ENCODE measurements around the gene PPAT.
"Not testable (repeated sequence)": the region's sequence is repeated elsewhere in the genome, so short reads cannot be mapped to it uniquely, and the experiment has no call there.

The PPAT gene

DNA sequence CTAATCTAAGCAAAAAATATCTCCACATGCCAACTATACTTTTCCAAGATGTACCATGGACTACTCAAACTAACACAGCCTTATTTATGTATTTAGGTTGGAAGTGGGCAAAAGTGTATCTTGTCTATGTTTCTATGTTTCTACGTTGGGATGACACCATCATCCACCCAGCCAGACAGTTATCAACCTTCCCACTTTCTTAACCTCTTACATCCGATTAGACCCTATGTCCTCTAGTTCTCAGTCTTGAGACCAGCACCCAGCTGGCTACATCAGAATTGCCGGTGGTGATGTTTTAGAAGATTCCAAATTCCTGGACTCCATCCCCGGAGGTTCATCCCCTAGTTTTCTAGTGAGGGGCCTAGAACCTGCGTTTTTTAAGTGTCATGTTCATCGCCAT, 47.1 kb downstream of the PPAT start:
- FAIRE-seq (peak; percentile 35), DNase-seq (ENCODE audit: extremely low spot score, insufficient read length, low read depth) (no peak)

DNA sequence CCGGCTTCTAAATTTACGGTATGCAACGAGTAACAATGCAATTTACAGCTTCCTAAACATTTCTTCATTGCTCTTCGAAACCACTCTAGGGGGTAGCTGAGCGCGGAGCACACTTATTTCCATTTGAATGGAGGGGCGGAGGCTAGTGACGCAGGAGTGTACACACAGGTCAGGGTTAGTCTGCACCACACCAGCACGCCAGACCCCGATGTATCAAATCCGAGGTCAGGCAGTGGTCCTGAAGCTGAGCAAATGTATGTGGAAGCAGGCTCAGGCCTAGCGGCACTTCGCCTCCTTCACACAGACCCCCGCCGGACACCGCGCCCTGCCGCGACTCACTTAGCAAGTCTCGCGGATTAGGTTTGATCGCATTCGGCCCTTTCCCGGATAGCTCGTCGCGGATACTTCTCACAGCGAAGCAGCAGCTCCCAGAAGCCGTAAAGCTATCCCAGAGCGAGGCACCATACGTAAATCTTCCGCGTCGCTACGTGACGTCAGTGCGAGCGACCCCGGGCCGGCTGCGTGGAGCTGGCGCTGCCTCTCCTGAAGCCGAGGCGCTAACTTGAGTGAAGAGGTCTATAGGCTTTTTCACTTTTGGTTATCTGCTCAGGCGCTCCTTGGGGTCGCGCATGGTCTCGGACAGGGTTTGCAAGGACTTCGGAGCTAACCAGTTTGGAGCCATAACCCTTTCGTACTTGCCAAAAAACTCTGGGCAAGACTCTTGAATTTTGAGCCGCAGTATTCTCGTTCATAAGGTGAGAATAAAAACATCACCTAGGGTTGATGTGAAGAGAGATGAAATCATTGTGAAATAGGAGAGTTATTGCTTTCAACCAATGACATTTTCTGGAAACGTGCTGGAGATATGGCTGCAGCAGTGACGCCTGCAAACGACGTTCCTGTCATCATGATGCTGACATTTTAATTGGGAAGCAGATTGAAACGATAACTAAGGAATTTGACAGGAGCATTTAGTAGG, 48.1 kb downstream of the PPAT start, which contains the start of gene AASDH:
Gene AASDH (minus strand): TSS at position 469 of the 979 bp plus-strand sequence. CDS start 3,192 bp downstream, outside the sequence.
- peak; percentile 96 for FAIRE-seq
- peak; percentile 75 for DNase-seq (ENCODE audit: extremely low spot score, insufficient read length, low read depth)

DNA sequence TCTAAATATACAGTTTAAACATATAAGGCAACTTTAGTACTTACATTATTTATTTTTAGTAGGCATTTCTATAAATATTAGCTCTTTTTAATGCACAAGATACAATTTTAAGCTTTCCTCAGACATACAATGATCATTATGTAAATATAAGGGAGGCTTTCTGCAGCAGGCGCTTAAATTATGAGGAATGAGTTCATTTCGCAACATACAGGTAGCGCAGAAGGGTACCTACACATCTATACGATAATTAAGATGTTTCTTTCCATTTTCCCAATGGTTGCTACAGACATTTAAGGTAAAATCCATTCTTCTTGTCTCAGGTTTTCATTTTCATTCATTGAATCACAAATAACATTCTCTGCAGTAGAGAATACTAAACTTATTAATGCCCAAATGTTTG, 49.3 kb downstream of the PPAT start:
- DNase-seq (ENCODE audit: extremely low spot score, insufficient read length, low read depth) (no peak), FAIRE-seq (no peak)

DNA sequence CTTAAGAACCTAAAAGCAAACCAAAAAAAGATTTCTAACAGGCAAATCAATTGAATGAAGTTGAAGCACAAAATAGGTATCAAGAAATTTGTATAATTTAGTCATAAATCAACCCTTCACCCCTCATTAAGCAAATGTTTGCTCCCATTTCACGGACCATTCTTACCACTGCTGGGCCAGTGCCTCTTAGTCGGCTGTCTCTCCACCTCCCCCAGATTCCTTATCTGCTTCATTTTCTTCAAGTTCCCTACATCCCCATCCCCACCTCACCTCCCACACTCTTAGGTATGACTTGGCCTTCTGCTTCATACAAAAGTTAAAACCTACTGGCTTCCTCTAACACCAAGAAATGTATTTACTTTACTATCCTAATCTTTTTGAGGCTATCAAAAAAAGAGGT, 60.0 kb downstream of the PPAT start:
- FAIRE-seq (no peak), DNase-seq (ENCODE audit: extremely low spot score, insufficient read length, low read depth) (no peak)

DNA sequence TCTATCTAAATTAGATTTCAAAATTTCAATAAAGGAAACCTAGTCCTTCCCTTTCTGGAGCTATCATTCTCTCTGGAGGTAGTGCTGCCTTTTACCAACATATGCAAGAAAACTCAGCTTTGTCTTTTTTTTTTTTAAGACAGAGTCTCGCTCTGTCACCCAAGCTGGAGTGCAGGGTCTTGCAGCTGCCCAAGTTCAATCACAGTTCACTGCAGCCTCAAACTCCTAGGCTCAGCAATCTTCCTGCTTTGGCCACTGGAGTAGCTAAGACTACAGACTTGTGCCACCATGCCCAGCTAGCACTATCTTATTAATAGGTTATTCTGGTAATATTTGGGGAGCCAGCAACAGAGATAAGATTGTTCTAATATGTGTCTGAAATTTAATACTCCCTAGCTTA, 60.5 kb downstream of the PPAT start:
- FAIRE-seq, result no peak
- no peak for DNase-seq (ENCODE audit: extremely low spot score, insufficient read length, low read depth)

DNA sequence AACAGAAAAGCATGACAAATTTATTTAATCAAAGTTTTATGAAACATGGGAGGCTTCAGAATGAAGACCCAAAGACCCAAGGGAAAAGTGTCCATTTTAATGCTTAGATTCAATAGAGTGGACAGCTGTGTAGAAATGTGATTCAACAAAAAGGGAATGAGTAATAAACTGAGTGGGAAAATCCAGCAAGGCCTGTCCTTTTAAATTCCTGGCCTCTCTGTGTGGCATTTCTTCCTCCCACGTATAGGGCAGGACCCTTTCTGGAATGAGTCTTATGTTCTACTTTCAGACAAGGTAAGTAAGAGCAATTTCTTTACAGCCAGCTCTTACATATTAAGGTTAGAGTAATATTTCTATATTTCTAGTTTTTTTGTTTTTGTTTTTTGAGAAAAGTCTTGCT, 62.6 kb downstream of the PPAT start:
- no peak for DNase-seq (ENCODE audit: extremely low spot score, insufficient read length, low read depth)
- no peak for FAIRE-seq

DNA sequence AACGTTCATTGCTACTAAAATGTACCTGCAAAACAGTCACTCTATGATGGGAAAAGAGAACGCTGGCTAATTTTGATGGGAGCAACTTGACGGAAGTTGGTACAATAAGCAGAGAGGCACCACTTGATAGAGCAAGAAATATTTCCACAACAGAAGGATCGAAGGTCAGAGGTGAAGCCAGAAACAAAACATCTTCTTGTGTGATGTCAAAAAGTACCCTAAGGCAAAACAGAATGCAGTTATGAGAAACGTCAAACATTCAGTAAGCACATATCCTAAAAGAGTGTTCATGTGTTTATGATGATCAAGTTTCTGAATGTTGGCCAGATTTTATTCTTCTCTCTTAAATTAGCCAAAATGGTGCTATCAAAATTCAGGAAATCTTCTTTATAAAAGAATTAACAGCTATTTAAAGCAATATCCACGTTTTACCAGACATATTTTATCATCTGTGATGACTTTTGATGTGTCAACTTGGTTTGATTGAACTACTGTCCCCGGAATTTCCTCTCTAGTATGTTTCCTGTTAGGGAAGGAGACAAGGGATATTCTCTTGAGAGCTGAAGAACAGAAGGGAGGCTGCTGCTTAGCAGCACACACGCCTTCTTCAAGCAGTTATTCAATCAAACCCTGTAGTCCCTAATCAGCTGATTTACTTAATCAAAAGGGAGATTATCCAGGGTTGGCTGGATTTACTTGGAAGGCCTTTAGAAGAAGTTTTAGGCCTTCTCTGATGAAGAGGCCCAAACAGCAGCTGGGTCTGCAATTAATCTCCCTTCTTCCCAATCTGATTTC, 63.8 kb downstream of the PPAT start:
- FAIRE-seq (no peak), DNase-seq (ENCODE audit: extremely low spot score, insufficient read length, low read depth) (no peak)

DNA sequence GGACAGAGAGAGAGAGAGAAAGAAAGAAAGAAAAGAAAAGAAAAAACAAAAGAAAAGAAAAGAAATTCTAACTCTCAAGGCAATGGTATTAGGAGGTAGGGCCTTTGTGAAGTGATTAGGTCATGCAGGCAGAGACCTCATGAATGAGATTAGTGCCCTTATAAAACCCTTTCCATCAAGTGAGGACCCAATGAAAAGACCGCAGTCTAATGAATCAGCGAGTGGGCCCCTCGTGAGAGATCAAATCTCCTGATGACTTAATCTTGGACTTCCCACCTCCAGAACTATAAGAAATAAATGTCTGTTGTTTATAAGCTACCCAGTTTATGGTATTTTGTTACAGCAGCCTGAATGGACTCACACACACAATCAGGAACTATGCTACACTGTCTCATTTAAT, 65.0 kb downstream of the PPAT start:
- no peak for DNase-seq (ENCODE audit: extremely low spot score, insufficient read length, low read depth)
- FAIRE-seq, result no peak

DNA sequence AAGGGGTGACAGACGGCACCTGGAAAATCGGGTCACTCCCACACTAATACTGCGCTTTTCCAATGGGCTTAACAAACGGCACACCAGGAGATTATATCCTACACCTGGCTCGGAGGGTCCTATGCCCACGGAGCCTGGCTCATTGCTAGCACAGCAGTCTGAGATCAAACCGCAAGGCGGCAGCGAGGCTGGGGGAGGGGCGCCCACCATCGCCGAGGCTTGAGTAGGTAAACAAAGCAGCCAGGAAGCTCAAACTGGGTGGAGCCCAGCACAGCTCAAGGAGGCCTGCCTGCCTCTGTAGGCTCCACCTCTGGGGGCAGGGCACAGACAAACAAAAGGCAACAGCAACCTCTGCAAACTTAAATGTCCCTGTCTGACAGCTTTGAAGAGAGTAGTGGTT, 72.4 kb downstream of the PPAT start:
- FAIRE-seq, result not testable (repeated sequence)

DNA sequence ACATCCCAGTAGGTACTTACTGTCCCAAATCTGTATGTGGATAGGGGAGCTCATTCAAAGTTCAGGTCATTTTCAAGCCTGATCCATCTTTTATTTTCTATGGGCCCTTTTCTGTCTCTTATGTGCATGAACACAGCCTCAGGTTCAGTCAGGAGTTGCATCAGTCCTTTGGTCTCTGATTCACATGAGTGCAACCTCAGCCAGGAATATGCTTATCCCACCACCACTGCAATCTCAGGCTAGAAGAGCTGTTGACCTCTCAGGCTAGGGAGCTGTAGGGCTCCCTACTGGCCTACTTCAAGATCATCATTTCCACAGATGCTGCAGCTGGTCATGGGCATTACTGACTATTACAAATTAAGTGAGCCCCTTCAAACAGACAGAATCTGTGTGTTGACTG, 75.3 kb downstream of the PPAT start:
- FAIRE-seq (no peak), DNase-seq (ENCODE audit: extremely low spot score, insufficient read length, low read depth) (no peak)

More for the DNA sequence above, 72.4 kb downstream of the PPAT start:
- DNase-seq (ENCODE audit: extremely low spot score, insufficient read length, low read depth), result not testable (repeated sequence)

DNA sequence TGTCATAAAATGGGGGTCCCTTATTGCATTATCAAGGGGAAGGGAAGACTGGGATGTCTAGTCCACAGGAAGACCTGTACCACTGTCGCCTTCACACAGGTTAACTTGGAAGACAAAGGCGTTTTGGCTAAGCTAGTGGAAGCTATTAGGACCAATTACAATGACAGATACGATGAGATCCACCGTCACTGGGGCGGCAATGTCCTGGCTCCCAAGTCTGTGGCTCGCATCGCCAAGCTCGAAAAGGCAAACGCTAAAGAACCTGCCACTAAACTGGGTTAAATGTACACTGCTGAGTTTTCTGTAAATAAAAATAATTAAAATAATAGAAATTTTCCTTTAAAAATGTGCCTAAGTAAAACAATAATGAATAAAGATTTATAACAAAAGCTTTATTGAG, 78.8 kb downstream of the PPAT start:
- DNase-seq (ENCODE audit: extremely low spot score, insufficient read length, low read depth) (no peak), FAIRE-seq (no peak)

DNA sequence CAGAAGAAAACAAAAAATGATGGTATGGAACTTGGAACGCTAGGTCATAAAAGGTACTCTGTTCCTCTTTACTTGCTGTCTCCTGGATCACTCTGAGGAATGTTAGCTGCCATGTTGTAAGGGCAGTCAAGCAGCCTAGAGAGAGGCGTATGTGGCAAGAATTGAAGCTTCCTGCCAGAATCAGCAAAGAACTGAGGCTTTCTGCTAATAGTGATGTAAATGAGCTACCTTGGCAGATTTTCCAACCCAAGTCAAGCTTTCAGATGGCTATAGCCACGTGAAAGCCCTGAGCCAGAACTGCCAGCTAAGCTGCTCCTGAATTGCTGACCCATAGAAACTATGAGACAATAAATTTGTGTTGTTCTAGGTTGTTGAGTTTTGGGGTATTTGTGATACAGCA, 86.8 kb downstream of the PPAT start:
- FAIRE-seq (no peak), DNase-seq (ENCODE audit: extremely low spot score, insufficient read length, low read depth) (no peak)

DNA sequence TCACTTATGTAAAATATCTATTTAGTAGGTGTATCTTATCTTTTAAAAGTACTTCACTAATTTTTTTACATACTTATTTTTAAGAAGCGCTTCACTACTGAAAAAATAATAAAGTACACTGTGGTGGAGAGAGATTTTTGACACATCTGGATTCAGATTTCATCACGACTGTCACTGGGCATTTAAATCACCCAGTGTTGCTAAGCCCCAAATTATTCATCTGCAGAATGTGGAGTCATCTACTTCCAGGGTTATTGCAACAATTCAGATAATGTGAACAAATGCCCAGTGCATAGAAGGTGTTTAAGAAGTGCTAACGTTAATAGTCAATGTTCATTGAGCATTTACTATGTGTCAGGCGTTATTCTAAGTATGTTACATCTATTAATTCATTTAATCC, 90.0 kb downstream of the PPAT start:
- no peak for FAIRE-seq
- no peak for DNase-seq (ENCODE audit: extremely low spot score, insufficient read length, low read depth)

Measured in GM18507 (cell line).